ENCODE results near the gene SPNS3.

- TF ChIP-seq CTCF (IDR thresholded peaks at IDR 0.05): no peak
- no peak for TF ChIP-seq EZH2 (IDR thresholded peaks at IDR 0.05; ENCODE audit: borderline replicate concordance, insufficient read depth, low read depth, low read length, poor library complexity, severe bottlenecking)
These were observed 100.8 kb downstream of the SPNS3 start for GRCh38 chr17:4534515-4534914.

Data from B cell (primary cell).